ENCODE measurements around the gene NCKAP5. TPM values are rescaled to one million over a fixed set of nuclear protein-coding genes. Genes with fewer than 3 reads are reported as not detected.

NCKAP5 gene
- total RNA-seq, 1 donor from 2014 or later: 3.9 TPM

DNA sequence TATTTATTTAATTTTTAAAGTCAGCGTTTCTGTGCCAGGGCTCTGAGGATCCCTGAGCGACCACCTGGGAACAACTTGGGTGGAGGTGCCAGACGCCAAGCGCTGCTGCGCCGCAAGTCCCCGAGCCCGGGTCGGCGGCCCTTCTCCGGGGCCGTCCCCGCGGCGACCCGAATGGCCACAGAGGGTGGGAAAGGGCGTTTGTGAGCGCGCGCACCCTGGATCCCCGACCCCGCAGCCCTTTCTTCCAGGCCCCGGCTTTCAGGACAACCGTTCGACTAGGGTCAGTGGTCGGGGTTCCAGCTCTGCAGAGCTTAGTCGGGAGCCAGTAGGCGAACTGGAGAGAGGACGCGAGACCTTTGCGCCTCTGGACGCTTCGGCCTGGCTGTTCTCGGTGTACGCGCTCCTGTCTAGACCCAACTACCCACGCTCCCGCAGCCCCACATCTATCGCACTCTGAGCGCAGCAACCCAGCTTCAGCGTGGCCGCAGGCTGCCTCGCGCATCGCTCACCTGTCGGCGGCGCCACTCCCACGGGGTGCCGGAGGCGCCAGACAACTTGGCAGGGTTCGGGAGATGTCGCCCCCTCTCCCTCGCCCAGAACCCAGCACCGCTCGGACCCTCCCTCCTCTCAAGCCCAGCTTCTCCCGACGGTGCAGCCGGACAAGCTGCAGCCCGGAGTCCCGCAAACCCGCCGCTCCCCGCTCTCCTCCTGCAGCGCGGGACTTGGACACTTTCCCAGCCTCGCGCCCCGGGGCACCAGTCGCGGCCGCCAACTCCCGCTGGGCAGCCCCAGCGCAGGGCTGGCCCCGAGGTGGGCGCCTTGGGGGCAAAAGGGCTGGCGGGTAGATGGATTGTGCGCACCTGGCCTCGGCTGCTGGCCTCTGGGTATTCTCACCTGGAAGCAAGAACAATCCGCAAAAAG, 899.0 kb downstream of the NCKAP5 start:
- DNase-seq (ENCODE audit: low spot score): no peak

DNA sequence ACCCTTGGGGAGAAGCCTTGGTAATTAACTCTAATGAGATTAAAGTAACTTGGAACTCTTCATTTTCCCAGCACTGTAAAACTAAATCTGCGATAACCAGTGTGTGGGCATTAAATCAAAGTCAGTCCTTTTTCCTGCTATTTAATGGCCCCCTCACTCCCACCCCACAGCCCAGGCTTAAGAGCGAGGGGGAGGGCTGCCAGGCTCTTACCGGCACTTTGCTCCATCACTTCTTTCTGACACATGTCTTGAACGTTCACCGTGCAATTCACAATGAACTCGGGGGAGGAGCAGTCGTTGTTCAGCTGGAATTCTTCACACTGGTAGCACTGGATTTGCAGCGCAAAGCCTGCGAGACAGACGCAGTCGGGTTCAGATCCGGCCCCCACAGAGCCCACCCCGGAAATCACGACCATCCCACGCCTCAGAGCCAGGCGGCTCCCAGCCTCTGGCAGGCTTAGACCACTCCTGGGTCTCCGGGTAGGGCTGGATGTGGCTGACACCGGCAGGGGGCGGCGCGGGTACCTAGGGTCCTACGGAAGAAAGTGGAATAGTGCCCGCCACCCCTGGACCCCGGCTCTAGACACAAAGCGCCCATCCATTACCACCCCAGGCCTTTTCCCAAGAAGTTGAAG, 900.0 kb downstream of the NCKAP5 start:
- DNase-seq (ENCODE audit: low spot score): no peak

DNA sequence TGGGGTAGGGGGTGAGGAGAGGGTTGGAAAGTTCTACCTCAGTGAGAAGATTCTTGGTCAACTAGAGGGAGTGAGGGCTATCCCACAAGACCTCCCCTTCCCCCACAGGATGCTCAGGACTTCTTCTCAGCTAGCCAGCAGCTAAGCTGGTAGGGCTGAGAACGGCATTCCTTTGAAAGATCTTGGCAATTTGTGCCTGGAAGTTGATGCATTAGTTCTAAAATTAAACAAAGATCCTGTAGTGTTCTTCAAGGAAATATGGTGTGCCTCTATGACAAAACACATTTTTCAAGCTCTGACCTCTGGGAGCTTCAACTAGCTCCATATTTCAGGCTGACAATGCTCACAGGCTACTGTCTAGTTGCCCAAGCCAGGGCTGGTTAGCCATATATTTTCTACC, 900.6 kb downstream of the NCKAP5 start:
- DNase-seq (ENCODE audit: low spot score): no peak

DNA sequence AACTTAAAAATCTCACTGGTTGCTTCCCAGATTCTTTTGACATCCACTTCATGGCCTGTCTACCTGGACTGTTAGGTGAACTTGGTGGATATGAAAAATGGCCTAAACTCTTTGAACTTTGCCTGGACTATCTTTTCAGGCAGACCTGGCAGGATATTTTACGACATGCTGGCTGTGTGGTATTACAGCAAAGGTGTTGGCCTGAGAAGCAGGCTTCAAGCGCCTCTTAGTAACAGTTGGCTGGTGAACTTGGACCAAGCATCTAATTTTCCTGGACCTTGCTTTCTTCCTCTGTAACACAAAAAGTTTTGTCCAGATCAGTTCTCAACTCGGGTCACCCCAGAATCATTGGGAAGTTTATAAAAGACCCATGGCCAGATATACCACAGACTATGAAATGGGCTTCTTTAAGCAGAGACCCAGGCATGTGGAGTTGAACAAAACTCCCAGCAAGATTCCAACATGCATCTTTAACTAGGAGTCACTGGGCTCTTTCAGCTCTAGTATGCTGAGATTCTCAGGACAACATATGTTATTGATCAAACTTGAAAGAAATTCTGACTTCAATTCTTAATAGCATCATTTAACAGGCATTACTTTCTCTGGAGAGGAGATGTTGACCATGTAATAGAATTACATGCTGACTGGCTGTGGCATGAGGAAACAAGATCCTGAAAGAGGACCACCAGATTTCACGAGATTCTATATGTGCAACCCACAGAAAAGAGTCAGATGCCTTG, 902.7 kb downstream of the NCKAP5 start:
- no peak for DNase-seq (ENCODE audit: low spot score)

DNA sequence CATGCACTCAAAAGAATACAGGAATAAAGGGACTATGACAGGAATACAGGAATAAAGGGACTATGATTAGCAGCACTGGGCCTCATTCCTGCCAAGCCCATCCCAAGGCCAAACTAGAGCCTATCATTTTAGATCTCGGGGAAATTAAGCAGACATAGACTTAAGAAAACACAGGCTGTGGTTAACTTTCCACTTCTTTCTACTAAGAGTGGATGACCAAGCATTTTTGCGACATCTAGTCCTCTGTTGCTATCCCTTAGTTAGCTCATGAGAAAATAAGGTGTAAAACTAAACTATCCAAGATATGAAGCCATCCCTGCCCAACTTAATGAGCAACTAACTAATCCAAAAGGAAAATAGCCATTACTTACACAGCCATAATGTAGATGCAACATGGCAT, 904.2 kb downstream of the NCKAP5 start:
- DNase-seq (ENCODE audit: low spot score): no peak

- no peak for DNase-seq (ENCODE audit: low spot score)
Observed at GRCh38 chr2:132662732-132663131, 905.5 kb downstream of the NCKAP5 start.

- DNase-seq (ENCODE audit: low spot score): no peak
Observed at GRCh38 chr2:132659331-132659730, 908.9 kb downstream of the NCKAP5 start.

- no peak for DNase-seq (ENCODE audit: low spot score)
Observed at GRCh38 chr2:132656266-132656975, 911.8 kb downstream of the NCKAP5 start.

- no peak for DNase-seq (ENCODE audit: low spot score)
Observed at GRCh38 chr2:132654968-132655367, 913.3 kb downstream of the NCKAP5 start.

DNA sequence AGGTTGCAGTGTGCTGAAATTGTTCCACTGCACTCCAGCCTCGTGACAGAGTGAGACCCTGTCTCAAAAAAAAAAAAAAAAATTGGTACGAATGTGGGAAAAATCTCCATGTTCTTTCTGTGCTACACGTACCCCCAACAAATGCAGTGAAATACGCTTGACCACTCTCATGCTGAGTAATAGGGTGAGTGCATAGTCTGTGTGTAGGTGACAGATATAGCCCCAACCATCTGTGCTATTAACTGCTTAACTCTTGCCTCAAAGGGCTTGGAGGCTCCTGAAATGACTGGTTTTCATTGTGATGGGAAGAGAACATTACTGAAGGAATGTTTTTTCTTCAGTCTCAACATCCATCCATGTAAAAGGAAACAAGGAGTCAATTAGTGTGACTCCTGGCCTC, 913.9 kb downstream of the NCKAP5 start:
- no peak for DNase-seq (ENCODE audit: low spot score)

- no peak for DNase-seq (ENCODE audit: low spot score)
Observed at GRCh38 chr2:132652474-132652873, 915.8 kb downstream of the NCKAP5 start.

- DNase-seq (ENCODE audit: low spot score): no peak
Observed at GRCh38 chr2:132651115-132652045, 916.9 kb downstream of the NCKAP5 start.

GRCh38 chr2:132646540-132647108, 921.6 kb downstream of the NCKAP5 start:
- DNase-seq (ENCODE audit: low spot score): no peak

DNA sequence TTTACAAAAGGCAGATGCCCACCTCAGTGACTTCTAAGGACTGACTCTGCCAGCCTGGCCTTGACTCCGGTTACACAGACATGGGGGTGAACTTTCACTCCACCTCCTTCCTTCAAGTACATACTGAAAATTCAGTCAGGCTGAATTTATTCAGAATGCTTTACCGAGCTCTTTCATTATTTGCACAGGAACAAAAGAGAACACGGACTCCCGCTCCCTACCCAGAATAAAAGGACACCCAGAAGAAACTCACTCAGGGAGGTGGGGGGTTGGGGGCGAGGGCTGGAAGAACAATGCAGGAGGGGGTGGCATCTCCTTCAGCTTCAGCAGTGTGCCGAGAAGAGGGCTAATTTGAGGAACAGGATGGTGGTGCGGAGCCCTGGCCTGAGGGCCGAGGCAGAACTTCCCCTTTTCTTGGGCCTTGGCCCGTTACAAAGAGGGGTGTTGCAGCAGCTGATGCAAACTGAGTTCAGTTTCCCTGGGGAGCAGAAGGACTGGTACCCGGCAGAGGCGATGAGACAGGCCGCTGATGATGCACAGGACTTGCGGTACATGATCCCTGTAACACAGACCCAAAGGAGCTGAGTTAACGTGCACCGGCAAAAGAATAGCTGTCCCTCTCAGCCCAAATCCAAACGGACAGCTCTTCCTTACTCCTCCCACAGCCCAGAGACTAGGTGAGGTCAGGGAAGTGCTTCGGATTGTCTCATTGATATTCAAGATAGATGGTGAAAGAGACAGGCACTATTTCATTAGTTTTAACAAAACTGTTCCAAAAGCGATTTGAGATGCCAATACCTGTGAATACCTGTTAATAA, 922.3 kb downstream of the NCKAP5 start:
- no peak for DNase-seq (ENCODE audit: low spot score)

DNA sequence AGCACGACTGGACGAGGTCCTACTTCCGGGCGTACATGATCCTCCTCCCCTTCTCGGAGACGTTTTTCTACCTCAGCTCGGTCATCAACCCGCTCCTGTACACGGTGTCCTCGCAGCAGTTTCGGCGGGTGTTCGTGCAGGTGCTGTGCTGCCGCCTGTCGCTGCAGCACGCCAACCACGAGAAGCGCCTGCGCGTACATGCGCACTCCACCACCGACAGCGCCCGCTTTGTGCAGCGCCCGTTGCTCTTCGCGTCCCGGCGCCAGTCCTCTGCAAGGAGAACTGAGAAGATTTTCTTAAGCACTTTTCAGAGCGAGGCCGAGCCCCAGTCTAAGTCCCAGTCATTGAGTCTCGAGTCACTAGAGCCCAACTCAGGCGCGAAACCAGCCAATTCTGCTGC, 923.1 kb downstream of the NCKAP5 start:
- DNase-seq (ENCODE audit: low spot score): no peak

GRCh38 chr2:132642415-132642814, 925.8 kb downstream of the NCKAP5 start:
- no peak for DNase-seq (ENCODE audit: low spot score)

DNA sequence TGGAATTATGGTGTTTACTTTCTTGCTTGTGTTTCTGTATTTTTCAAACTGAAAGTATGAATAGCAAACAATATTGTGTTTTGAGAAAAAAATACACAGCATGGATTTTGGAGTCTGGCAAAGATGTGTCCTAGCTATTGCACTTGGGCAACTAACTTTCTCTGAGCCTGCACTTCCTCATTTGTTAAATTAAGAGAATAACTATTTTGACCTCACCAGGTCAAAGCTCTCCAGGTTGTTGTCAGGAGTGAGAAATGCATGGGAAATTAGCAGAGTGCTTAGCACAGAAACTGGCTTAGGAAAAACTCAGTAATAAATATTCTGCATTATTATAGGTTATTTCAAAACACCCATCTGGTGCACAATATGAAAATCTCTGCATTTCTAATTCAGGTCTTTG, 926.4 kb downstream of the NCKAP5 start:
- no peak for DNase-seq (ENCODE audit: low spot score)

- no peak for DNase-seq (ENCODE audit: low spot score)
Observed at GRCh38 chr2:132640116-132640515, 928.1 kb downstream of the NCKAP5 start.

DNA sequence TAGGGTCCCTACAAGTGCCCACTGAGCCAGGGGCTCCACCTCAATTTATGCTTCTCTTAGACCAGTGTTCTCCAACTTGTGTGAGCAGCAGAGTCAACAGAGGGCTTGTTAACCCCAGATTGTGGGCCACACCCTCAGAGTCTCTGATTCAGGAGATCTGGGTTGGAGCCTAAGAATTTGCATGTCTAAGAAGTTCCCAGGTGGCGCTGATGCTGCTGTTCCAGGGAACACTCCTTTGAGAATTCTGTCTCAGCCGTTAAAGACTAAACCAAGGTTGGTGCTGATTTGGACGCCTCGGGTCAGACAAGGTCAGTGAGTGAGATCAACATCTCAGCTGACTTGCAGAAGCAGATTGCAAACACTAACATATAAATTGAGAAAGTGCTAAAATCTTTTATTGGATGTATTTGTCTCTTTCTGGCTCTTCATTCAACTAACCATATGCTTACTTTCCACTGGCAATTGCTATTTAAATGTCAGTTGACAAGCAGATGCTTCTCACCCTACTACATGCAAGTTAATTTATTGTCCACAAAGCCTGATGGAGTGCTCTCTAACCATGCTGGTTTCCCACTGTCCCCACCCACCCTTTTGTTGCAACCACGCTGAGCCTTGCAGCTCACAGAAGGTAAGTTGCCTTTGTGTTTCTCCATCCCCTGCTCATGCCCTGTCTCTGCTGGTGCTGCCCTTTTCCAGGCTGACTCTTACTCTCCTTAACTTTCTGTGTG, 929.8 kb downstream of the NCKAP5 start:
- DNase-seq (ENCODE audit: low spot score): no peak
